T-helper 1 cell (primary cell): ENCODE measurements around the gene DARS2.
"Not testable (repeated sequence)": the region's sequence is repeated elsewhere in the genome, so short reads cannot be mapped to it uniquely, and the experiment has no call there.

Source experiments
- DNase-seq, 5 donors: peaks; one replicate each; pipeline ENCODE4 v3.0.0-alpha.2; 2012 to 2020
- total RNA-seq, 4 donors: gene quantifications; one replicate each; lab custom pipeline; 2026; lab: John Stamatoyannopoulos, UW

The DARS2 gene
- total RNA-seq = 7.2 to 16.6 (median 12.9) reads per million in 4 donors

- peak; percentile 76 to 97 (median 85) for DNase-seq
These were observed at the start of gene DARS2, which contains the start of gene CENPL for GRCh38 chr1:173824315-173825081. Gene DARS2, plus strand, starts transcription at chr1:173824673. Its CDS starts 557 bp downstream, at chr1:173825230. Gene CENPL, minus strand, starts transcription at chr1:173824883. Its CDS starts 13,584 bp downstream, at chr1:173811299.

GRCh38 chr1:173775578-173776226 is 48.8 kb upstream of the DARS2 start:
- DNase-seq = no peak

GRCh38 chr1:173779936-173780335 is 44.5 kb upstream of the DARS2 start:
- DNase-seq = no peak

- DNase-seq = no peak
These were observed 39.5 kb upstream of the DARS2 start for GRCh38 chr1:173784997-173785396.

- no peak for DNase-seq
These were observed 34.6 kb upstream of the DARS2 start for GRCh38 chr1:173789841-173790240.

- no peak for DNase-seq
These were observed 26.4 kb upstream of the DARS2 start for GRCh38 chr1:173798078-173798477.

GRCh38 chr1:173799995-173800394 is 24.5 kb upstream of the DARS2 start:
- DNase-seq = not testable (repeated sequence)

GRCh38 chr1:173802961-173803360 is 21.5 kb upstream of the DARS2 start:
- DNase-seq = no peak

- not testable (repeated sequence) for DNase-seq
These were observed 10.8 kb upstream of the DARS2 start for GRCh38 chr1:173813654-173814053.

GRCh38 chr1:173818459-173818858 is 6.0 kb upstream of the DARS2 start:
- no peak for DNase-seq

GRCh38 chr1:173821680-173822079 is 2.8 kb upstream of the DARS2 start:
- no peak for DNase-seq

GRCh38 chr1:173823781-173824314 is 625 bp upstream of the DARS2 start:
- no peak for DNase-seq

GRCh38 chr1:173827611-173828010 is 3.1 kb downstream of the DARS2 start:
- DNase-seq = no peak

- no peak for DNase-seq
These were observed 8.3 kb downstream of the DARS2 start for GRCh38 chr1:173832748-173833147.

- no peak for DNase-seq
These were observed 27.6 kb downstream of the DARS2 start for GRCh38 chr1:173852105-173852504.

- DNase-seq = no peak
These were observed 28.6 kb downstream of the DARS2 start for GRCh38 chr1:173853074-173853473.

- no peak for DNase-seq
These were observed 31.5 kb downstream of the DARS2 start for GRCh38 chr1:173856014-173856413.

- no peak for DNase-seq
These were observed 32.4 kb downstream of the DARS2 start for GRCh38 chr1:173856903-173857302.

- no peak for DNase-seq
These were observed 33.0 kb downstream of the DARS2 start for GRCh38 chr1:173857363-173857917.

GRCh38 chr1:173859547-173859946 is 35.1 kb downstream of the DARS2 start:
- not testable (repeated sequence) for DNase-seq

- DNase-seq = no peak
These were observed 35.6 kb downstream of the DARS2 start for GRCh38 chr1:173860065-173860464.

- DNase-seq = no peak
These were observed 37.3 kb downstream of the DARS2 start for GRCh38 chr1:173861731-173862145.

GRCh38 chr1:173862146-173862768 is 37.8 kb downstream of the DARS2 start:
- not testable (repeated sequence) for DNase-seq
